Motor neuron (in vitro differentiated cells): Measurements from ENCODE around the gene CACNB3. TPM values are rescaled to one million over a fixed set of nuclear protein-coding genes. Genes with fewer than 3 reads are reported as not detected.

Experiments
- ATAC-seq, 8 experiments: fragments of 200-7000 bp; cut with Tn5 transposase; replicated peaks in 6 of 8; 2 replicates each; pipeline ENCODE4 v1.8.0; 2021; ENCODE audit warnings: mild to moderate bottlenecking in 8 of 8, moderate library complexity in 8 of 8
- H3K27ac ChIP-seq, 2 donors: fragments of 250-450 bp; sonication (Bioruptor Pico); 2 replicates each; pipeline ENCODE4 v1.9.0; 2021; ENCODE audit warnings: antibody characterized with exemption in 2 of 2, mild to moderate bottlenecking in 2 of 2, moderate library complexity in 1 of 2
- H3K4me1 ChIP-seq, 2 donors: fragments of 250-450 bp; sonication (Bioruptor Pico); replicated peaks in 1 of 2; 2 replicates each; pipeline ENCODE4 v1.6.1; 2021; ENCODE audit warnings: antibody characterized with exemption in 2 of 2, mild to moderate bottlenecking in 2 of 2, moderate library complexity in 1 of 2
- H3K4me3 ChIP-seq, 5 donors: fragments of 250-450 bp; sonication (Bioruptor Pico); 2 replicates each; pipeline ENCODE4 v1.9.0; 2021; ENCODE audit warnings: antibody characterized with exemption in 5 of 5, mild to moderate bottlenecking in 5 of 5, moderate library complexity in 4 of 5
- WGBS, 10 experiments: fragments of 450-650 bp; shearing (Covaris generic); methylation state at CpG; one replicate each; pipeline ENCODE4 v1.0.0; 2022; 5-methylcytosine and 5-hydroxymethylcytosine counted together
- in situ Hi-C, 9 experiments: fragments of 400-800 bp; cut with MboI; loops; one replicate each; pipeline ENCODE4 v1.15.0; 2021; ENCODE audit warnings: low sequenced_read_pairs in 9 of 9, low pct_unique_long_range_greater_than_20kb in 2 of 9; ENCODE audit not compliant: unreplicated experiment in 9 of 9
- total RNA-seq, 8 experiments: library from RNA; unstranded; fragments of 300-600 nt; gene quantifications; 2 replicates each; pipeline versions ENCODE4 v1.2.3 to v1.2.4, GENCODE V29; 2022

Gene CACNB3
- total RNA-seq = 10 to 100 TPM in 7 of 8 experiments, 1 to 10 TPM in 1; 4.7 to 40.3 (median 37.7) TPM

DNA sequence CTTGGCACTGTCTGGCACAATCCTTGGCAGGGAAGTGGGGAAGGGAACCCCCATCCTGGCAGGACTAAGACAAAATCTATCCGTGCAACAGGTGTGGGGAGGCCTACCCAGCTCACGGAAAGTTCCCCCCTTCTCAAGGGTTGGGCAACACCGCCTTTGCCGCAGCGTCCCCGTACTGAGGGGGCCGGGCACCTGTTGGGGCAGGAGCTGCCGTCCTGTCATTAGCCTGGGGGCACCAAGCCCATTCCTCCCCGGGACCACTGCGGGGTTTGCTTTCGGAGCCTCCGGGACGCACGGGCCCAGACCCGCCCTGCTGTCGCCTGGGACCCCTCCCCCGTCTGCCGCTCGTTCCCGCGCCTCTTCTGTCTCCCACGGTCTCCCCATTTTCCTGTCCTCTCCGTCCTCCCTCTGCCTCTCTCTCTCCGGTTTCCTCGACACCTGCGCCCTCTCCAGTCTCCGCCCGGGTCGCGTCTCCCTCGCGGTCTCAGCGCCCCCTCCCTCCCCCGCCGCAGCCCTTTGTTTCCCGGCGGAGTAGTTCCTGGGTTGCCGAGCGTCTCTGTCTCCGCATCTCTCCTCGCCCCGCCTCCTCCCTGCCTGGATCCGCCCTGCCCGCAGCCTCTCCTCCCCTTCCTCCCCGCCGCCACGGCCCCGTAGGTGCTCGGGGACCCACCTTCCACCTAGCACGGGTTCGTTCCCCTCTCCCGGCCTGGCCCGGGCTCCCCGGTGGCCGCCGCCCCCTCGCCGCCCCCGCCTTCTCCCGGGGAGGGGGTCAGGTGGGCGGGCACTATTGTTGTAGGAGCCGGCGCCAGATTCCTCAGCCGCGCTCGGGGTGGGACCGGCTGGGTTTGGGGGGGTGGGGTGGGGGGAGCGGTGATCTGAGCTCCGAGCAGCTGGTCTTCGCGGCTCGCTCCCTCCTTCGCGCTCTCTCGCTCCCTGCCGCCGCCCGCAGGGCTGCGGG lies at the start of gene CACNB3:
Gene CACNB3 (plus strand): TSS at position 624 of the 958 bp plus-strand sequence. CDS start 434 bp downstream, outside the sequence.
- Histone ChIP-seq H3K27ac (peak within 1 kb of the TSS; percentile 51 to 65), H3K4me1 (peaks cover 21 to 27% of the 10 kb centered on the region in 2 donors), H3K4me3 (peak within 1 kb of the TSS; percentile 46 to 72 (median 65))
- peak; percentile 10 to 74 (median 64) for ATAC-seq
- WGBS, 10 experiments = 0 to 6% methylated on average over 3 to 6 of the region's 79 CpGs; no CpG with 5 or more reads in 8 of the 10 experiments
- in situ Hi-C loops = no loop called here

- no peak overlapping the region for H3K27ac ChIP-seq
- WGBS, 10 experiments = 93% methylated on average over 3 of the region's 9 CpGs; no CpG with 5 or more reads in 8 of the 10 experiments
- H3K4me3 ChIP-seq = no peak overlapping the region
- no peak for ATAC-seq
- in situ Hi-C loops = no loop called here
- no peaks in the 10 kb centered on the region for H3K4me1 ChIP-seq
These were observed 49.6 kb upstream of the CACNB3 start for GRCh38 chr12:48768736-48769135.

GRCh38 chr12:48770756-48771155 lies 47.5 kb upstream of the CACNB3 start:
- Histone ChIP-seq H3K27ac (no peak overlapping the region), H3K4me1 (no peaks in the 10 kb centered on the region), H3K4me3 (no peak overlapping the region)
- ATAC-seq = no peak
- in situ Hi-C loops = no loop called here
- WGBS, 10 experiments = 87 to 100% (median 95%) methylated on average over 2 to 10 of the region's 10 CpGs; no CpG with 5 or more reads in 5 of the 10 experiments

- in situ Hi-C loops = no loop called here
- Histone ChIP-seq H3K4me1 (no peaks in the 10 kb centered on the region), H3K27ac (peak overlapping the region in 1 of 2 donors; percentile 46), H3K4me3 (no peak overlapping the region)
- no peak for ATAC-seq
- WGBS, 10 experiments = 85 to 100% (median 95%) methylated on average over 2 to 8 of the region's 13 CpGs; no CpG with 5 or more reads in 4 of the 10 experiments
These were observed 46.6 kb upstream of the CACNB3 start for GRCh38 chr12:48771588-48772112.

- no peak for ATAC-seq
- in situ Hi-C loops = no loop called here
- WGBS, 10 experiments = 100% methylated on average over 1 of the region's 5 CpGs; no CpG with 5 or more reads in 9 of the 10 experiments
These were observed 44.6 kb upstream of the CACNB3 start for GRCh38 chr12:48773686-48774085.

GRCh38 chr12:48774516-48774915 lies 43.8 kb upstream of the CACNB3 start:
- WGBS, 10 experiments = 40 to 86% (median 60%) methylated on average over 1 to 2 of the region's 2 CpGs; no CpG with 5 or more reads in 7 of the 10 experiments
- in situ Hi-C loops = no loop called here
- no peak overlapping the region for H3K27ac ChIP-seq
- no peak overlapping the region for H3K4me3 ChIP-seq
- no peaks in the 10 kb centered on the region for H3K4me1 ChIP-seq
- ATAC-seq = peak in 1 of 8 experiments; percentile 66

More at GRCh38 chr12:48773686-48774085, 44.6 kb upstream of the CACNB3 start:
- Histone ChIP-seq H3K27ac (no peak overlapping the region), H3K4me1 (no peaks in the 10 kb centered on the region), H3K4me3 (no peak overlapping the region)

DNA sequence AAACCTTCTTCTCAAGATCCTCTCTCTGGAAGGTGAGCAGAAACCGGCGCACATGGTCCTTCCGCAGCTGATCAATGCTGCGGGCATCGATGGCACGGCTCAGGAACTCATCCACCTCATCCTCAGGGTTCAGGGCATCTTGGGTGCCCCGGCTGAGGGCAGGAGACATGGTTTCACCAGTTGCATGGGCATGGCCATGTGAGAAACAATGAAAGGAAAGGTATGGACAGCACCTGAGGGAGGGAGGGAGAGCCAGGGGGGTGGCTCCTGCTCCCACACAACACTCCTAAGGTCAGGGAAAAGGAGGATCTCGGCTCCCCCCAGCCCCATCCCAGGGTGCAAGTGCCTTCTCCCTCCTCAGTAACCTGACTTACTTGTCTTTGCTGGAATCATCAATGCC lies 43.0 kb upstream of the CACNB3 start:
- Histone ChIP-seq H3K4me3 (no peak overlapping the region), H3K4me1 (no peaks in the 10 kb centered on the region), H3K27ac (no peak overlapping the region)
- 83 to 100% (median 100%) methylated on average over 3 to 6 of the region's 8 CpGs; no CpG with 5 or more reads in 7 of the 10 experiments for WGBS, 10 experiments
- in situ Hi-C loops = no loop called here
- no peak for ATAC-seq

DNA sequence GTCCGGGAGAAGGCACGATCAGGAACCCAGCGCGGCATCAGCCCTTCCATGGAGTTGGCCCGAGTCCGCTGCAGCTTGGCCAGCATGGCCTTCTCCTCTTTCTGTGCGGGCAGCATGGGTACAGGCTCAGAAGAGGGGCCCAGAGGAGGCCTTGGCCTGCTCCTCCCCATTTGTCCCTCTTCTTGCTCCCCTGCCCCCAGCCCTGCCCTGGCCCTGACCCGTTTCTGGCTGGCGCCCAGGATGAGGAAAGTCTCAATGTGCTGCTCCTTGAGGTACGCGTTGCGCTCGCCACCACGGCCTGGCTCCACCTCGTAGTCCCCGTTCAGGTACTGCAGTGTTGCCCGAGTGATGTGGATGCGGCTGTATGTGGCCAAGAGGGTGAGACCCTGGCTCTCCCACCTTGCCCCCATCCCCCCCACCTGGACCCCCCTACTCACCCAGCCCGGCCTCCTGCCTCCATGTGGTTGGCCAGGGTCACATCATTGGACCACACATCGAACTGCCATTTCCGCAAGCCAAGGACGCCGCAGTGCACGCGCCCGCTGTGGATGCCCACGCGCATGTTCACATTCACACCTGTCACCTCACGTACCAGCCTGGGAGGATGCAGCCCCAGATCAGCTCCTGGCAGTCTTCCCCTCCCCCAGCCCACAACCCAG lies 42.2 kb upstream of the CACNB3 start:
- Histone ChIP-seq H3K4me3 (no peak overlapping the region), H3K4me1 (no peaks in the 10 kb centered on the region), H3K27ac (no peak overlapping the region)
- WGBS, 10 experiments = 94 to 100% methylated on average over 2 to 8 of the region's 29 CpGs; no CpG with 5 or more reads in 8 of the 10 experiments
- no peak for ATAC-seq
- in situ Hi-C loops = no loop called here

GRCh38 chr12:48776956-48777355 lies 41.3 kb upstream of the CACNB3 start:
- no peak for ATAC-seq
- WGBS, 10 experiments = 85 to 100% (median 100%) methylated on average over 1 to 4 of the region's 6 CpGs; no CpG with 5 or more reads in 5 of the 10 experiments
- in situ Hi-C loops = no loop called here
- H3K27ac ChIP-seq = no peak overlapping the region
- H3K4me1 ChIP-seq = no peaks in the 10 kb centered on the region
- no peak overlapping the region for H3K4me3 ChIP-seq

GRCh38 chr12:48777501-48778400 lies 40.5 kb upstream of the CACNB3 start:
- Histone ChIP-seq H3K4me3 (no peak overlapping the region), H3K27ac (no peak overlapping the region), H3K4me1 (no peaks in the 10 kb centered on the region)
- 33 to 100% (median 65%) methylated on average over 1 to 2 of the region's 16 CpGs; no CpG with 5 or more reads in 5 of the 10 experiments for WGBS, 10 experiments
- in situ Hi-C loops = no loop called here
- no peak for ATAC-seq

GRCh38 chr12:48779869-48780268 lies 38.4 kb upstream of the CACNB3 start:
- Histone ChIP-seq H3K27ac (no peak overlapping the region), H3K4me1 (no peaks in the 10 kb centered on the region), H3K4me3 (no peak overlapping the region)
- WGBS, 10 experiments = 80 to 100% (median 80%) methylated on average over 1 to 2 of the region's 3 CpGs; no CpG with 5 or more reads in 7 of the 10 experiments
- ATAC-seq = no peak
- in situ Hi-C loops = no loop called here

- H3K27ac ChIP-seq = no peak overlapping the region
- WGBS, 10 experiments = 44 to 84% (median 64%) methylated on average over 2 to 6 of the region's 11 CpGs; no CpG with 5 or more reads in 5 of the 10 experiments
- ATAC-seq = no peak
- no peaks in the 10 kb centered on the region for H3K4me1 ChIP-seq
- H3K4me3 ChIP-seq = no peak overlapping the region
- in situ Hi-C loops = no loop called here
These were observed 37.8 kb upstream of the CACNB3 start for GRCh38 chr12:48780381-48781025.
